Left colon (tissue), 2 donors: Measurements from ENCODE around the gene KIF20A. TPM values are rescaled to one million over a fixed set of nuclear protein-coding genes. Genes with fewer than 3 reads are reported as not detected.
"Not testable (repeated sequence)": the region's sequence is repeated elsewhere in the genome, so short reads cannot be mapped to it uniquely, and the experiment has no call there.

ENCODE experiments used
- ATAC-seq: fragments of 200-7000 bp; cut with Tn5 transposase; one replicate; pipeline ENCODE4 v1.9.1; 2020; ENCODE audit warnings: mild to moderate bottlenecking, moderate library complexity
- DNase-seq, 2 donors: peaks; one replicate each; pipeline ENCODE4 v3.0.0-alpha.2; 2020
- intact Hi-C, 2 donors: fragments of 100-400 bp; cut with DNase I in 1 of 2; cut with micrococcal nuclease in 1 of 2; formaldehyde crosslinking; loops; one replicate each; pipeline versions ENCODE4 v1.11.2 to v1.14.0; 2022; cut with DNase I, micrococcal nuclease
- long read RNA-seq: library from polyadenylated mRNA; unstranded; transcript quantifications from one replicate; pipeline ENCODE4 v2.0.0, GENCODE V29; 2021
- total RNA-seq, 2 donors: library from RNA; stranded (reverse); fragmentation: NEBNext Ultra II Directional; extraction: Animal tissue kit (Norgen Biotek cat#: 25700); gene quantifications; one replicate each; pipeline ENCODE4 v1.2.1, GENCODE V29; 2021
- donor health status: DM: no; HTN: no; CAD: no.
- donor health status: DM: yes; HTN: yes; CAD: no.

Gene KIF20A
- total RNA-seq = 1 to 10 TPM; 4.0 to 6.5 TPM
- long read RNA-seq, partial matches to known transcripts = 3 of 7 reads
- long read RNA-seq, other reads (novel, unspliced or antisense) = 1 of 7 reads

- intact Hi-C loops = loop anchor here in 1 of 2 donors (5.0 kb wide), 1 partner anchor 34 kb away; the partner anchor contains the start of gene CDC23
- DNase-seq (peak; percentile 97 to 98), ATAC-seq (peak; percentile 93)
Measured at GRCh38 chr5:138178516-138179276, at the start of gene KIF20A, which contains the start of gene BRD8. TSS of gene KIF20A (plus strand) at chr5:138179112. CDS start at chr5:138179681, 569 bp downstream. TSS of gene BRD8 (minus strand) at chr5:138178630. CDS start at chr5:138178614, 16 bp downstream.

- intact Hi-C loops = no loop called here
- DNase-seq (no peak), ATAC-seq (no peak)
Measured at GRCh38 chr5:138129347-138129746, 49.6 kb upstream of the KIF20A start.

- intact Hi-C loops = loop anchor here (5.0 kb wide), 3 partner anchors 55 to 355 kb away; no protein-coding TSS in a partner anchor
- no peak for ATAC-seq
- no peak for DNase-seq
Measured at GRCh38 chr5:138132543-138132942, 46.4 kb upstream of the KIF20A start.

GRCh38 chr5:138138949-138139780, 39.7 kb upstream of the KIF20A start, which contains the start of gene NME5:
TSS of gene NME5 (minus strand) at chr5:138139428. CDS start at chr5:138138780, 648 bp downstream.
- DNase-seq = peak; percentile 57 to 58
- intact Hi-C loops = no loop called here
- peak; percentile 84 for ATAC-seq

DNA sequence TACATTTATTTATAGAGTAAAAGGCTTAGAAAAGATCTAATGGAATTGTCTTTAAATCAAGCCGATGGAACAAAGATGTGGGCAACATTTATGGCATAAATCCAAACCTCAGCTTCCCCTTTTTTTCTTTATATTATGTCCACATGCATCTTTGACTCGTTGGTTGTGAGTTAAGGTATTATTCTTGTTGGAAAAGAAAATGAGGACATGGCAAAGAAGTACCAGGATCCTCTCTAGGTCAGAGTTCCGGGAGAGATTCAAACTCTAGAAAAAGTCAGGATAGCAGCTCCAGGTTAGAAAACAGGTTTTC, 39.2 kb upstream of the KIF20A start:
- DNase-seq (no peak), ATAC-seq (no peak)
- intact Hi-C loops = no loop called here

DNA sequence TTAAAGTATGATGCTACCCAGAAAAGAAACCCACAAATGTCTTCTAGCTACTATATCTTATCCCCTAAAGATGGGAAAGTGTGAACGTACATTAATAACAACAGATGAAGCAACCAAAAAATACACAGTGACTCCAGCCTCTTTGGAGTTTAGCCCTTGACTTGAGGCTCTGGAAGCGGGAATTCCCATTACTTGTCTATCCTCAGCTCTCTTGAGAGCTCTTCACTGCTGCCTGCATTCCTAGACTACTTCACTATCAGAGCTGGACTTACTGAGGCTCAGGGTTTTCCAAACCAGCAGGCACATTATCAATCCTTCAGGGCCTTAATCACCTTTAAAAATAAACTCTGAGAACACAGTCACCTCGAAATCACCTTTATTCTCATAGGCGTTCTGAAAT, 38.6 kb upstream of the KIF20A start:
- DNase-seq = no peak
- no peak for ATAC-seq
- intact Hi-C loops = no loop called here

GRCh38 chr5:138141734-138142133, 37.2 kb upstream of the KIF20A start:
- DNase-seq (no peak), ATAC-seq (no peak)
- intact Hi-C loops = no loop called here

DNA sequence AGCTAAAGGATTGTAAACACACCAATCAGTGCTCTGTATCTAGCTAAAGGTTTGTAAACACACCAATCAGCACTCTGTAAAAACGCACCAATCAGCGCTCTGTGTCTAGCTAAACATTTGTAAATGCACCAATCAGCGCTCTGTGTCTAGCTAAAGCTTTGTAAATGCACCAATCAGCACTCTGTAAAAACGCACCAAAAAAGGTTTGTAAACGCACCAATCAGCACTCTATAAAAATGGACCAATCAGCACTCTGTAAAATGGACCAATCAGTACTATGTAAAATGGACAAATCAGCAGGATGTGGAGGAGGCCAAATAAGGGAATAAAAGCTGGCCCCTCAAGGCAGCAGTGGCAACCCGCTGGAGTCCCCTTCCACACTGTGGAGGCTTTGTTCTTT, 35.3 kb upstream of the KIF20A start:
- intact Hi-C loops, DNase-seq, ATAC-seq: not testable (repeated sequence)

- intact Hi-C loops = no loop called here
- ATAC-seq = peak; percentile 98
- peak; percentile 18 to 41 for DNase-seq
Measured at GRCh38 chr5:138148811-138149210, 30.1 kb upstream of the KIF20A start.

- DNase-seq (no peak), ATAC-seq (no peak)
- intact Hi-C loops = no loop called here
Measured at GRCh38 chr5:138149530-138149929, 29.4 kb upstream of the KIF20A start.

DNA sequence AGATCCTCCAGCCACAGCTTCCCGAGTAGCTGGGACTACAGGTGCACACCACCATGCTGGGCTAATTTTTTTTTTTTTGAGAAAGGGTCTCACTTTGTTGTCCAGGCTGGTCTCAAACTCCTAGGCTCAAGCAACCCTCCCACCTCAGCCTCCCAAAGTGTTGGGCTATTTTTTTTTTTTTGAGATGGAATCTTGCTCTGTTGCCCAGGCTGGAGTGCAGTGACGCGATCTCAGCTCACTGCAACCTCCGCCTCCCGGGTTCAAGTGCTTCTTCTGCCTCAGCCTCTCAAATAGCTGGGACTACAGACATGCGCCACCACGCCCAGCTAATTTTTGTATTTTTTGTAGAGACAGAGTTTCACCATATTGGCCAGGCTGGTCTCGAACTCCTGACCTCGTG, 22.9 kb upstream of the KIF20A start:
- ATAC-seq, intact Hi-C loops, DNase-seq: not testable (repeated sequence)

- DNase-seq (no peak), ATAC-seq (no peak)
- intact Hi-C loops = no loop called here
Measured at GRCh38 chr5:138157626-138158025, 21.3 kb upstream of the KIF20A start.

GRCh38 chr5:138159666-138160065, 19.2 kb upstream of the KIF20A start:
- DNase-seq (no peak), ATAC-seq (no peak)
- intact Hi-C loops = no loop called here

GRCh38 chr5:138160706-138161105, 18.2 kb upstream of the KIF20A start:
- ATAC-seq (no peak), DNase-seq (no peak)
- intact Hi-C loops = no loop called here

GRCh38 chr5:138163721-138164120, 15.2 kb upstream of the KIF20A start:
- intact Hi-C loops = no loop called here
- no peak for DNase-seq
- no peak for ATAC-seq

- DNase-seq (no peak), ATAC-seq (no peak)
- intact Hi-C loops = no loop called here
Measured at GRCh38 chr5:138169124-138169523, 9.8 kb upstream of the KIF20A start.

- no peak for DNase-seq
- intact Hi-C loops = no loop called here
- ATAC-seq = no peak
Measured at GRCh38 chr5:138170299-138170698, 8.6 kb upstream of the KIF20A start.

DNA sequence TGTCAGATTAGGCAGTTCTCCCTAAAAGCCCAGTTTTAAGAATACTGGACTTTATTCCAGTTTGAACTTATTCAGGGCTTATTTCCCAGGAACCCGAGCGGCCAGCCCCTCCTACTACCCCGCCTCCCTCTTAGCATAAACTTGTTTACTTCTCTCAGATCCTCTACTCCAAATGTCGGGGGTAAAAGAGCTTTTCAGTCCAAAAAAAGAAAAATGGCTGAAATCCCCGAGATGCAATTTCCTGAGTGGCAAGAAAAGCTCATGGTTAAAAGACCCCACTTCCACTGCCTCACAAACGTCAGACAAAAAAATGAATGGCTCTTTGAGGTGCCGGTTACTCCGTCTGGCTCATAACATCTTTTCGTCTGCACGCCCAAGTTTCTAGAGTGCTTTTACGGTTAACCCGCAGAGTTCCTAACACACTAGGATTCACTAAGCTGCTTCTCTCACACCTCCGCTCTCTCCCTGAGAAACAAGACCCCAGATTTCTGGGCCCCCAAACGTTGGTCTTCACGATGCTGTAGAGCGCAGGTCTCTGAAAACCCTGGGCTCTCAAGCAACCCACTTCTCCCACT, 884 bp upstream of the KIF20A start:
- intact Hi-C loops = loop anchor here in 1 of 2 donors (5.0 kb wide), 1 partner anchor 34 kb away; the partner anchor contains the start of gene CDC23
- DNase-seq = peak in 1 of 2 donors; percentile 59

GRCh38 chr5:138179277-138179857, 455 bp downstream of the KIF20A start:
- no peak for DNase-seq
- ATAC-seq = no peak
- intact Hi-C loops = loop anchor here in 1 of 2 donors (5.0 kb wide), 1 partner anchor 33 kb away; the partner anchor contains the start of gene CDC23

More for the DNA sequence above, 884 bp upstream of the KIF20A start:
- ATAC-seq = peak; percentile 52
